ENCODE measurements around the gene NDUFS8. TPM values are rescaled to one million over a fixed set of nuclear protein-coding genes. Genes with fewer than 3 reads are reported as not detected.
A peak's percentile ranks its signal among the peaks of the same experiment; 100 is the strongest.

Gene NDUFS8
- total RNA-seq, 1 experiment from 2014 or later, result 266 TPM

GRCh38 chr11:68074584-68075352 is 44.3 kb downstream of the NDUFS8 start:
- Histone ChIP-seq H3K27ac (no peak overlapping the region), H3K4me3 (no peak overlapping the region), H3K9me3 (replicated peaks) (no peaks in the 10 kb centered on the region), H3K36me3 (peaks cover 56% of the 10 kb centered on the region), H3K27me3 (replicated peaks) (no peaks in the 10 kb centered on the region), H3K4me1 (replicated peaks) (no peaks in the 10 kb centered on the region)
- DNase-seq (ENCODE audit: low read depth in 1 of 2, low spot score in 2 of 2), result peak in 1 of 2 experiments; percentile 35

GRCh38 chr11:68076371-68077042 is 46.0 kb downstream of the NDUFS8 start:
- H3K27me3 ChIP-seq (replicated peaks), result no peaks in the 10 kb centered on the region
- no peak overlapping the region for H3K27ac ChIP-seq
- no peaks in the 10 kb centered on the region for H3K4me1 ChIP-seq (replicated peaks)
- H3K9me3 ChIP-seq (replicated peaks), result no peaks in the 10 kb centered on the region
- H3K4me3 ChIP-seq, result no peak overlapping the region
- DNase-seq (ENCODE audit: low read depth in 1 of 2, low spot score in 2 of 2), result peak in 1 of 2 experiments; percentile 45
- H3K36me3 ChIP-seq, result peaks cover 56% of the 10 kb centered on the region

- Histone ChIP-seq H3K27me3 (replicated peaks) (no peaks in the 10 kb centered on the region), H3K4me3 (no peak overlapping the region), H3K27ac (no peak overlapping the region), H3K36me3 (peaks cover 49% of the 10 kb centered on the region), H3K9me3 (replicated peaks) (no peaks in the 10 kb centered on the region), H3K4me1 (replicated peaks) (no peaks in the 10 kb centered on the region)
- DNase-seq (ENCODE audit: low read depth in 1 of 2, low spot score in 2 of 2), result peak in 1 of 2 experiments; percentile 44
Observed at GRCh38 chr11:68077617-68078582, 47.4 kb downstream of the NDUFS8 start.

GRCh38 chr11:68080860-68081259 is 50.4 kb downstream of the NDUFS8 start:
- H3K4me1 ChIP-seq (replicated peaks), result no peaks in the 10 kb centered on the region

GRCh38 chr11:68081691-68082090 is 51.2 kb downstream of the NDUFS8 start:
- peak in 1 of 2 experiments; percentile 37 for DNase-seq (ENCODE audit: low read depth in 1 of 2, low spot score in 2 of 2)
- H3K27me3 ChIP-seq (replicated peaks), result no peaks in the 10 kb centered on the region
- H3K36me3 ChIP-seq, result peaks cover 22% of the 10 kb centered on the region
- H3K4me3 ChIP-seq, result no peak overlapping the region
- no peaks in the 10 kb centered on the region for H3K4me1 ChIP-seq (replicated peaks)
- H3K9me3 ChIP-seq (replicated peaks), result no peaks in the 10 kb centered on the region
- H3K27ac ChIP-seq, result no peak overlapping the region

More at GRCh38 chr11:68080860-68081259, 50.4 kb downstream of the NDUFS8 start:
- Histone ChIP-seq H3K27ac (no peak overlapping the region), H3K36me3 (peaks cover 26% of the 10 kb centered on the region), H3K9me3 (replicated peaks) (no peaks in the 10 kb centered on the region), H3K27me3 (replicated peaks) (no peaks in the 10 kb centered on the region), H3K4me3 (no peak overlapping the region)
- peak in 1 of 2 experiments; percentile 42 for DNase-seq (ENCODE audit: low read depth in 1 of 2, low spot score in 2 of 2)

- H3K9me3 ChIP-seq (replicated peaks), result no peaks in the 10 kb centered on the region
- H3K27me3 ChIP-seq (replicated peaks), result no peaks in the 10 kb centered on the region
- H3K4me3 ChIP-seq, result no peak overlapping the region
- no peak for DNase-seq (ENCODE audit: low read depth in 1 of 2, low spot score in 2 of 2)
- no peaks in the 10 kb centered on the region for H3K4me1 ChIP-seq (replicated peaks)
- peaks cover 22% of the 10 kb centered on the region for H3K36me3 ChIP-seq
- no peak overlapping the region for H3K27ac ChIP-seq
Observed at GRCh38 chr11:68082481-68082880, 52.0 kb downstream of the NDUFS8 start.

- no peak for DNase-seq (ENCODE audit: low read depth in 1 of 2, low spot score in 2 of 2)
- Histone ChIP-seq H3K4me3 (no peak overlapping the region), H3K9me3 (replicated peaks) (no peaks in the 10 kb centered on the region), H3K27ac (no peak overlapping the region), H3K36me3 (peaks cover 18% of the 10 kb centered on the region), H3K27me3 (replicated peaks) (no peaks in the 10 kb centered on the region), H3K4me1 (replicated peaks) (no peaks in the 10 kb centered on the region)
Observed at GRCh38 chr11:68083517-68083916, 53.0 kb downstream of the NDUFS8 start.

Other genes with a start within 250 kb of the NDUFS8 start
- 53.8 and 73.5 TPM in 2 replicates for gene UNC93B1, start 26.6 kb upstream of the NDUFS8 start, total RNA-seq (2014; rRNA removed; shearing (Covaris generic))
- 52.3 and 59.8 TPM in 2 replicates for gene ALDH3B1, start 20.4 kb upstream of the NDUFS8 start, total RNA-seq (2014; rRNA removed; shearing (Covaris generic))
- 124 and 155 TPM in 2 replicates for gene TCIRG1, start 8.3 kb downstream of the NDUFS8 start, total RNA-seq (2014; rRNA removed; shearing (Covaris generic))
- gene CHKA, start 90.7 kb downstream of the NDUFS8 start, total RNA-seq (2014; rRNA removed; shearing (Covaris generic)), result 28.5 and 36.1 TPM in 2 replicates
- gene KMT5B, start 182.6 kb downstream of the NDUFS8 start, total RNA-seq (2014; rRNA removed; shearing (Covaris generic)), result 57.2 and 58.8 TPM in 2 replicates
- 74.3 and 81.7 TPM in 2 replicates for gene C11orf24, start 241.3 kb downstream of the NDUFS8 start, total RNA-seq (2014; rRNA removed; shearing (Covaris generic))